GM12801 (cell line): ENCODE data around the gene HOXD11.

Experiments
- CTCF ChIP-seq: IDR thresholded peaks from one replicate; pipeline ENCODE4 v1.5.1; 2011; ENCODE audit warnings: control low read depth; ENCODE audit not compliant: insufficient read length; ENCODE audit errors: extremely low read depth

The HOXD11 gene

GRCh38 chr2:176112375-176113302 lies 5.6 kb downstream of the HOXD11 start:
- TF ChIP-seq CTCF, result no peak

GRCh38 chr2:176114120-176114929 lies 7.2 kb downstream of the HOXD11 start:
- no peak for TF ChIP-seq CTCF

- no peak for TF ChIP-seq CTCF
These were observed 8.0 kb downstream of the HOXD11 start for GRCh38 chr2:176114930-176115625.

DNA sequence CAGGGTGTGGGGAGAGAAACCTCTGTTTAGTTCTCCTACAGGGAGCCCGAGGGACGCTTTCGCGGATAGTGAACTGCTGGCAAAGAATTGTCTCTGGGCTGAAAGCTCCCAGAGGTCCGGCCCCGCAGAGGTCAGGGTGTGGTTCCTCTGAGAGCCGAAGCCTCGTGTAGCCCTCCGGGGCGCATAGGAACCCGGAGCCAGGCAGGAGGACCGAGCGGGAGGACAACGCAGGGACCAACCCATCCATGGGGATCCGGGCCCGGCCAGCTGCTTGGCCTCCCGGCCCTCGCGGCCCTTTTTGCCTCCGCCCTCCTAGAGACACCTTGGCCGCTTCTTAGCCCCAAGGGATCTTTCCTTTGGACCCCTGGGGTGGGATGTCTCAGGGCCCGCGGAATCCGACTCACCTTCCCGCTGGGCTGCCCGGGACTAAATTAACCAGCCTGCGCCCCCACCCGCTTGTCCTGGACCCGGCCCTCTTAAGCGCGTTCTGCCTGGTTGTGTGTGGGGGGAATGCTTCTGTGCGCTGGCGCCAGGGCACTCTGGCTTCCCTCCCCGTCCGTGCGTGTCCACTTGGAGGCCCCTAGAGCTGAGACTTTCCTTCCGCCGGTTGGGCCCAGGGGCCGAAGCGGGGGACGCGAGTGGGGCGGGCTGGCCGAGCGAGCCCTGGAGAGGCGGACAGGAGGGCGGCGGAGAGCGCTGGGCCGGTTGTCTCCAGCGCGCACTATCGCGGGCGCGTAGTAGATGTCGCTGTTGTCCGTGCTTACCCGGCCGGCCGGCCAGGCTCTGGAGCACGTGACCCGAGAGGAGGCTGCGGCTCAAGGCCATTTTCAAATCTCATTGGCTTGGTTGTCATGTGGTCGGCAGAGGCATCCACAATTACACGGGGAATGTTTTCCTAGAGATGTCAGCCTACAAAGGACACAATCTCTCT lies 9.1 kb downstream of the HOXD11 start, which contains the start of gene HOXD10:
Gene HOXD10 (plus strand): TSS at position 896 of the 931 bp plus-strand sequence. CDS start 56 bp downstream, outside the sequence.
- no peak for TF ChIP-seq CTCF

DNA sequence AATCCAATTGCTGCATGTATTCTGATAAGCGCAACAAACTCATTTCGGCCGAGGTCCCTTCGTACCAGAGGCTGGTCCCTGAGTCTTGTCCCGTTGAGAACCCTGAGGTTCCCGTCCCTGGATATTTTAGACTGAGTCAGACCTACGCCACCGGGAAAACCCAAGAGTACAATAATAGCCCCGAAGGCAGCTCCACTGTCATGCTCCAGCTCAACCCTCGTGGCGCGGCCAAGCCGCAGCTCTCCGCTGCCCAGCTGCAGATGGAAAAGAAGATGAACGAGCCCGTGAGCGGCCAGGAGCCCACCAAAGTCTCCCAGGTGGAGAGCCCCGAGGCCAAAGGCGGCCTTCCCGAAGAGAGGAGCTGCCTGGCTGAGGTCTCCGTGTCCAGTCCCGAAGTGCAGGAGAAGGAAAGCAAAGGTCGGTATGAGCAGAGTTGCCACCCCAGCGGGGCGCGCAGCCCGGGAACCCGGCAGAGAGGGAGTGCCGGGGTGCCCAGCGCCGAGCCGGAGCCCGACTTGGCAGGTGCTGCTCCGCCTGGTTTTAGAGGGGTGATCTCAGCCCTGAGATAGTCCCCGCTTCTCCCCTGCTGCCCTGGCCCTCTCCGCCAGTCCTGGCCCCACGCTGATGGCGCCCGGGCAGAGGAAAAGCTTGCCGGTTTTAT lies 10.2 kb downstream of the HOXD11 start:
- no peak for TF ChIP-seq CTCF

GRCh38 chr2:176117823-176118371 lies 10.8 kb downstream of the HOXD11 start:
- no peak for TF ChIP-seq CTCF
